NCI-H510A treated with DMSO at 0.1 percent for 48 hours (cell line): ENCODE results near the gene RCN1.
"Not testable (repeated sequence)": the region's sequence is repeated elsewhere in the genome, so short reads cannot be mapped to it uniquely, and the experiment has no call there.

Experiments
- DNase-seq: peaks from one replicate; lab custom pipeline; 2025; lab: John Stamatoyannopoulos, UW

The RCN1 gene

GRCh38 chr11:32079553-32079952 is 11.3 kb upstream of the RCN1 start:
- DNase-seq = no peak

DNA sequence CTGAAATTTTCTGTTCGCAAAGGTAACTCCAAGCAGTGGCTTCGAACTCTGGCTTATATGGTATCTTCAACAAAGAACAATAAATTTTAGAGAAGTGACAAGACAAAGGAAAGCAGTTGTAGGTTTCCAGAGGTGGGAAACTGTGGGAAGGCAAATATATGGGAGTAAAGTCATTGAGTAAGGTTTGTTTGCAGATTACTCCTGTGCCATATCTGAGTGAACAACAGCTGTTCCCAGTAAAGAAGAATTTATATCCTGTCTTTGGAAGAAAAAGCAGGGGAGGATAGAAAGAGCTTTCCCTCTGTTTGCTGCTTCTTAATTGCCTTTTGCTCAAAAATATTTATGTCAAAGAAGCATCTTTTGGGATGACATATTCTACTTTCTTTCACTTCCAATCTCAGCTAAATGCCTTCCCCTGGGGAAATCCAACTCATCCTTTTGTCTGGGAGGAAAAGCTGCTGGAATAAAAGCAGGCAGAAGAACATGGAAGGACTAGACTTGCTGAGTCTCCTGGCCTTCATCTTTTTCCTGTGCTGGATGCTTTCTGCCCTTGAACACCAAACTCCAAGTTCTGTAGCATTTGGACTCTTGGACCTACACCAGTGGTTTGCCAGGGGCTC is 10.4 kb upstream of the RCN1 start:
- DNase-seq = no peak

GRCh38 chr11:32081129-32081641 is 9.7 kb upstream of the RCN1 start:
- DNase-seq = no peak

GRCh38 chr11:32081901-32082300 is 9.0 kb upstream of the RCN1 start:
- no peak for DNase-seq

GRCh38 chr11:32082346-32082986 is 8.4 kb upstream of the RCN1 start:
- DNase-seq = no peak

GRCh38 chr11:32087597-32087996 is 3.3 kb upstream of the RCN1 start:
- DNase-seq = no peak

DNA sequence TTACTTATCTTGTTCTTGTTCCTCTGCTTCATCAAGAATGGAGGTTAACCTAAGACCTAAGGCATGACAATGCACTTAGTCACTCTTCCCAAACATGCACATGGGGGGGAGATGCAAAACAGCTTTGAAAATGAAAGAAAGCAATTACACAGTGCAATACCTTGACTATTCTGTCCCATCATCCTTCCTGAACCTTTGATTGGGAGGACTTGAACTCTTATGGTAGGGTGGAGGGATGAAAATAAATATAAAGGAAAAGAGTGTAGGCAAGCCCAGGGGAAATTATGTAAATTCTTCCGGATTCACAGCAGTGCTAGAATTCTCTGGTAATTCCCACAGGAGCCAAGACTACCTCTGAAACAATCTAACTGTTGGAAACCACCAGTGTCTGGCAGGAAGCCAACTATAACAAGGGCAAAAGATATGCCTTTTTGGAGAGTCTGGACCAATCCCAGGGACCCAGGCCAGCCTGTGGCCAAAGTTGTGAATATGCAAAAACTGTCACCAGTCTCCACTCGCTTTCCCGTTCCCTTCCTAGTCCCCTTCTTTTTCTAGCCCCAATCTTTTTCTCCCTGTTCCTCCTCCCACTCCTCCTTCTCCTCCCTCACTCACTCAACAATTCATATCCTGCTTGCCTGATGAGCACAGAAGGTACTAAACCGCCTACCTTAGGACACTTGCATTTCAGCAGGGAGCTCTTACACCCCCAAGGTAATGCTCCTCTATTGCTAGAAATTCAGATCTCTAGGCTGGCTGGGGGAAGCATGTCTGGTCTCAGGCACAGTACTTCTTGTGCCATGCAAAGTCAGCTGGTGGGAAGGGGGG is 2.5 kb upstream of the RCN1 start:
- no peak for DNase-seq

- DNase-seq = no peak
Observed at GRCh38 chr11:32092581-32093170, 1.8 kb downstream of the RCN1 start.

GRCh38 chr11:32094923-32095322 is 4.0 kb downstream of the RCN1 start:
- no peak for DNase-seq

GRCh38 chr11:32098142-32098903 is 7.4 kb downstream of the RCN1 start:
- no peak for DNase-seq

- no peak for DNase-seq
Observed at GRCh38 chr11:32099516-32099915, 8.6 kb downstream of the RCN1 start.

DNA sequence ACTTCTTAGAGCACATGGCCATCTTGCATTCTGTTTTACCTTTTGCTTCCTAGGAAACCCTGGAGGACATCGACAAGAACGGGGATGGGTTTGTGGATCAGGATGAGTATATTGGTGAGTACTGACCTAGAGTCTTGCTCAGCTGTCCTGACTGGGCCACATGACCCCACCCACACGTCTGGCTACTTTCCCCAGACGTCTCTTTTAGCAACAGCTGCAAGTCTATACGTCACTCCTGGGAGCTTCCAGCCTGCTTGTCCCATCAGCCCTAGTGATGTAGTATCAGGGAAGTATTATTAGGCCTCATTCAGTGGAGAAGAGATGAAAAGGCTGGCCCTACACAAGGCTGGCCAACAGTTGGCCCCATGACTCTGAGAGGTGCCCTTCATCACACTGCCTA is 9.6 kb downstream of the RCN1 start:
- DNase-seq = no peak

- DNase-seq = no peak
Observed at GRCh38 chr11:32101791-32102190, 10.9 kb downstream of the RCN1 start.

- not testable (repeated sequence) for DNase-seq
Observed at GRCh38 chr11:32103121-32103719, 12.3 kb downstream of the RCN1 start.

GRCh38 chr11:32103941-32104340 is 13.1 kb downstream of the RCN1 start:
- no peak for DNase-seq

GRCh38 chr11:32105871-32106560 is 15.1 kb downstream of the RCN1 start:
- no peak for DNase-seq

DNA sequence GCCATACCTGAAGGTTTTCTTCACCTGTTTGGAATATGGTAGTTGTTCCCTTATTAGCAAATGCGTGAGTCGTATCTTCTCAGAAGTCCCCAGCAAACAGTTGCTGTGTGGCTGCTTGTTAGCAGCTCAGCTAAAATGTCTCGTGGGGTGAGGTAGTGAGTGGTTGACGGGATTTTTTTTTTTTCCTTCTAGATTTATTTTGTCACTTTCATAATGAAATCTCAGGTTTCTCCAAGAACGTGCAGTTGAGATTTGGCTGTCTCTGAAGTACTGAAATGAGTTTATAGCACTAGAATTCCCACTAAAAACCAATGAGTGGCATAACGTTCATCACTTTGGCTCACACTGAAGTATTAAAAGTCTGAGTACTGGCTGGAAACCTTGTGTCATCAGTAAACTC is 16.8 kb downstream of the RCN1 start:
- no peak for DNase-seq

DNA sequence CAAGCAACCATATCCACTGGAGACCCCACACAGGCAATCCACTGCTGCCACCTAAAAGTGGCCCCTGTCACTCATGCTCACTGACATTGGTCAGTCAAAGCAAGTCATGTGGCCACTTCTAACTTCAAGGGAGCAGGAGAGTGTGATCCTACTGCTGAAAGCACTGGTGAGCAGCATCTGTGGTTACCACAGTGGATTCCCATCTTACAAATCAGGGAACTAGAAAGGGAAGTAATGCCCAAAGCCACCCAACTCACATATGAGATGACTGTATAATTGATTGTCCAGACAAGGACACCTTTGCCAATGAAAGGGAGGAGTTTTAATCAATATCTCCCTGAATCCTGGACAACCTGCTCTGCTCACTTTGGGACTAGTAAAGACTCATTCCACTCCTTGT is 17.7 kb downstream of the RCN1 start:
- no peak for DNase-seq

GRCh38 chr11:32109138-32109537 is 18.3 kb downstream of the RCN1 start:
- DNase-seq = no peak

DNA sequence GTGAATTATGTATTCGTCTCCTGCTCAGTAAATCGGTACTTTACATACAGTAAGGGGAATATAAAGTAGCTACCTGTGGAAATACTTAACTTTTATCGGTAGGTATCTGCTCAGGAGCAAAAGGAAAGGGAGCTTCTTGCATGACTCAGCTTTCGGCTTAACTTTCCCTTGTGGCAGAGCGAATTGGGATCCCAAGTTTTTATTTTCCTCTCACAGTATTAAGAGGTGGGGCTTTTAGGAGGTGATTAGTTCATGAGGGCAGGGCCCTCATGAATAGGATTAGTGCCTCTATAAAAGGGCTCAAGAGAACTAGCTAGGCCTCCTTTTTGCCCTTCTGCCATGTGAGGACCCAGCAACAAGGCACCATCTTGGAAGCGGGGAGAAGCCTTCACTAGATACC is 18.7 kb downstream of the RCN1 start:
- DNase-seq = no peak

GRCh38 chr11:32110795-32111194 is 19.9 kb downstream of the RCN1 start:
- DNase-seq = no peak
